Endothelial cell of umbilical vein (primary cell): ENCODE measurements around the gene SLC41A3. TPM values are rescaled to one million over a fixed set of nuclear protein-coding genes. Genes with fewer than 3 reads are reported as not detected.

ENCODE experiments used
- BruUV-seq: library from RNA; stranded (reverse); fragments of 400-500 nt; replicated peaks from 2 replicates; lab custom pipeline; 2021; lab: Mats Ljungman, UMichigan
- CTCF ChIA-PET: fragments of 300-600, 350-600 bp; sonication (Branson Sonifier 250); formaldehyde crosslinking; loops from one replicate; lab custom pipeline; 2021; ENCODE audit warnings: antibody characterized with exemption, inconsistent platforms; lab: Charles Lee
- POLR2A ChIA-PET: fragments of 300-600, 350-600 bp; sonication (Branson Sonifier 250); formaldehyde crosslinking; loops from one replicate; lab custom pipeline; 2021; ENCODE audit warnings: antibody characterized with exemption, inconsistent platforms; lab: Charles Lee
- DNase-seq: peaks from one replicate; pipeline ENCODE4 v3.0.0-alpha.2; 2011; ENCODE audit warnings: low read depth, low spot score
- FAIRE-seq: peaks from 2 replicates; lab custom pipeline; 2011; peaks lifted over from hg19 to GRCh38; lab: Jason Lieb, UNC
- H2AFZ ChIP-seq: 2 replicates; pipeline ENCODE4 v1.6.0; 2012; ENCODE audit warnings: low read depth, low read length, control low read depth, inconsistent platforms
- H3K27ac ChIP-seq: 2 replicates; pipeline ENCODE4 v1.5.1; 2011; ENCODE audit warnings: low read depth, mild to moderate bottlenecking, control low read depth, low read length, moderate library complexity; ENCODE audit not compliant: insufficient read depth
- H3K27me3 ChIP-seq, 2 experiments: 2 replicates each; pipeline versions ENCODE4 v1.6.0 to v1.6.1; 2011; ENCODE audit warnings: low read length in 2 of 2, mixed read lengths in 1 of 2; ENCODE audit not compliant: control insufficient read depth in 2 of 2, insufficient read depth in 2 of 2
- H3K36me3 ChIP-seq, 2 experiments: 2 replicates in 1 of 2; 3 replicates in 1 of 2; pipeline ENCODE4 v1.5.1; 2011; ENCODE audit warnings: low read length in 2 of 2, mild to moderate bottlenecking in 1 of 2, moderate library complexity in 1 of 2; ENCODE audit not compliant: control insufficient read depth in 2 of 2, insufficient read depth in 2 of 2; ENCODE audit errors: extremely low read depth in 1 of 2
- H3K4me1 ChIP-seq: 3 replicates; pipeline ENCODE4 v1.5.1; 2011; ENCODE audit warnings: mild to moderate bottlenecking, low read length; ENCODE audit not compliant: control insufficient read depth, insufficient read depth; ENCODE audit errors: extremely low read depth
- H3K4me2 ChIP-seq: 2 replicates; pipeline ENCODE4 v1.6.1; 2011; ENCODE audit warnings: low read length, control low read depth, mixed read lengths; ENCODE audit not compliant: insufficient read depth
- H3K4me3 ChIP-seq, 3 experiments: fragments of 200-600 bp in 1 of 3; sonication (generic), shearing (Covaris generic) in 1 of 3; replicated peaks in 1 of 3; 2 replicates each; pipeline ENCODE4 v1.5.1; 2011 to 2016; ENCODE audit warnings: control low read depth in 3 of 3, low read length in 3 of 3, mild to moderate bottlenecking in 2 of 3, inconsistent platforms in 1 of 3, low read depth in 1 of 3, moderate library complexity in 1 of 3; ENCODE audit not compliant: insufficient read depth in 1 of 3
- H3K79me2 ChIP-seq: 2 replicates; pipeline ENCODE4 v1.6.0; 2012; ENCODE audit warnings: low read length, inconsistent platforms; ENCODE audit not compliant: control insufficient read depth, insufficient read depth
- H3K9ac ChIP-seq: replicated peaks from 2 replicates; pipeline ENCODE3; 2011; ENCODE audit warnings: low read length, control low read depth; ENCODE audit not compliant: insufficient read depth; ENCODE audit errors: extremely low read depth
- H3K9me1 ChIP-seq: replicated peaks from 3 replicates; pipeline ENCODE4 v1.6.0; 2011; ENCODE audit warnings: mild to moderate bottlenecking, low read length; ENCODE audit not compliant: control insufficient read depth, insufficient read depth; ENCODE audit errors: extremely low read depth
- H3K9me3 ChIP-seq: replicated peaks from 2 replicates; pipeline ENCODE4 v1.5.1; 2012; ENCODE audit warnings: low read length, inconsistent platforms; ENCODE audit not compliant: control insufficient read depth, insufficient read depth
- H4K20me1 ChIP-seq: replicated peaks from 2 replicates; pipeline ENCODE3; 2011; ENCODE audit warnings: mild to moderate bottlenecking, low read length; ENCODE audit not compliant: control insufficient read depth, insufficient read depth; ENCODE audit errors: extremely low read depth
- CTCF ChIP-seq, 2 donors: IDR thresholded peaks; 1 replicate in 1 of 2; 2 replicates in 1 of 2; pipeline ENCODE4 v1.5.1; 2011; ENCODE audit warnings: low read length in 2 of 2, mild to moderate bottlenecking in 2 of 2, moderate library complexity in 2 of 2, control low read depth in 1 of 2, inconsistent platforms in 1 of 2, low read depth in 1 of 2; ENCODE audit not compliant: insufficient read depth in 1 of 2; ENCODE audit errors: extremely low read depth in 1 of 2
- EZH2 ChIP-seq: IDR thresholded peaks from 2 replicates; pipeline ENCODE4 v1.6.1; 2012; ENCODE audit warnings: borderline replicate concordance, low read depth, mild to moderate bottlenecking, moderate library complexity, low read length, inconsistent platforms; ENCODE audit not compliant: severe bottlenecking
- FOS ChIP-seq: IDR thresholded peaks from 2 replicates; pipeline ENCODE4 v1.6.1; 2011; ENCODE audit warnings: mild to moderate bottlenecking, low read length, moderate library complexity, borderline replicate concordance; ENCODE audit not compliant: insufficient read depth
- GATA2 ChIP-seq: IDR thresholded peaks from 2 replicates; pipeline ENCODE4 v1.7.0; 2011; ENCODE audit warnings: low read depth, mild to moderate bottlenecking, moderate library complexity, mixed read lengths, low read length; ENCODE audit not compliant: insufficient read length, insufficient read depth
- JUN ChIP-seq: IDR thresholded peaks from 2 replicates; pipeline ENCODE4 v1.6.1; 2011; ENCODE audit warnings: borderline replicate concordance, low read depth; ENCODE audit not compliant: insufficient read length, insufficient read depth
- MAX ChIP-seq: IDR thresholded peaks from 2 replicates; pipeline ENCODE4 v1.6.1; 2011; ENCODE audit not compliant: insufficient read depth, insufficient read length
- MYC ChIP-seq: IDR thresholded peaks from one replicate; pipeline ENCODE4 v1.6.1; 2011; ENCODE audit warnings: mild to moderate bottlenecking, low read depth, low read length
- POLR2A ChIP-seq: IDR thresholded peaks from 2 replicates; pipeline ENCODE4 v1.6.1; 2012; ENCODE audit warnings: low read depth, mild to moderate bottlenecking, control low read depth, low read length
- POLR2AphosphoS5 ChIP-seq: IDR thresholded peaks from 2 replicates; pipeline ENCODE4 v1.6.1; 2012; ENCODE audit warnings: low read depth, mild to moderate bottlenecking, control low read depth, low read length, moderate library complexity; ENCODE audit not compliant: insufficient read depth
- dilution Hi-C: fragments of 300-500 bp; cut with MboI; formaldehyde crosslinking; loops from one replicate; pipeline ENCODE4 v1.15.0; 2019; ENCODE audit warnings: low sequenced_read_pairs; ENCODE audit not compliant: extremely low pct_ligation_motif_present
- intact Hi-C: fragments of 100-400 bp; cut with micrococcal nuclease; formaldehyde crosslinking; loops from one replicate; pipeline ENCODE4 v1.10.0; 2022
- polyA plus RNA-seq, 4 experiments: library from polyadenylated mRNA; depleted of rRNA in 3 of 4; stranded (reverse) in 3 of 4; unstranded in 1 of 4; fragments of >200 nt; gene quantifications; 2 replicates each; pipeline versions ENCODE4 v1.2.1 to v1.2.3, GENCODE V29; 2011 to 2012; ENCODE audit warnings: missing spikeins in 1 of 4
- total RNA-seq: library from RNA; stranded (reverse); gene quantifications from 2 replicates; pipeline ENCODE4 v1.2.3, GENCODE V29; 2021

The SLC41A3 gene
- total and polyA plus RNA-seq, 2 donors (not counting 3 experiments of a cell fraction or from before 2014, with no cell fraction given): 52.5 to 118 TPM

GRCh38 chr3:126082362-126083137 is 1.4 kb downstream of the SLC41A3 start:
- TSS peak; percentile 39 for BruUV-seq

More at GRCh38 chr3:126082362-126083137, 1.4 kb downstream of the SLC41A3 start:
- dilution Hi-C loops (no loop called here), intact Hi-C loops (loop anchor here (5.0 kb wide), 3 partner anchors 90 to 275 kb away; partner anchors contain the start of gene KLF15)
- ChIA-PET POLR2A (no interaction called here), CTCF (no interaction called here)
- H2AFZ ChIP-seq: no peak overlapping the region
- no peak overlapping the region for H3K4me3 ChIP-seq
- TF ChIP-seq POLR2AphosphoS5 (no peak), EZH2 (no peak), POLR2A (no peak), CTCF (IDR thresholded peaks at IDR 0.05; ENCODE audit: extremely low read depth in 1 of 2, insufficient read depth in 1 of 2, low read depth in 1 of 2, low read length in 2 of 2) (no peak), GATA2 (no peak), MYC (no peak), MAX (no peak), FOS (no peak), JUN (no peak)
- DNase-seq (no peak), FAIRE-seq (no peak)
- no peaks in the 10 kb centered on the region for H3K27me3 ChIP-seq
- H3K36me3 ChIP-seq: no peaks in the 10 kb centered on the region
- peaks cover 5% of the 10 kb centered on the region for H3K4me1 ChIP-seq
- peak overlapping the region; percentile 82 for H3K4me2 ChIP-seq
- H3K27ac ChIP-seq: no peak overlapping the region
- H3K9me3 ChIP-seq: no peaks in the 10 kb centered on the region
- H3K9me1 ChIP-seq: no peaks in the 10 kb centered on the region
- no peak overlapping the region for H3K9ac ChIP-seq
- H3K79me2 ChIP-seq: peaks cover 2% of the 10 kb centered on the region
- no peaks in the 10 kb centered on the region for H4K20me1 ChIP-seq
